ENCODE data around the gene RFC1.

- TF ChIP-seq CTCF (IDR thresholded peaks at IDR 0.05) (no peak), POLR2A (IDR thresholded peaks at IDR 0.05) (no peak)
These were observed 24.4 kb upstream of the RFC1 start for GRCh38 chr4:39390603-39391002.
